ENCODE results near the gene MMEL1. TPM values are rescaled to one million over a fixed set of nuclear protein-coding genes. Genes with fewer than 3 reads are reported as not detected.
"Not testable (repeated sequence)": the region's sequence is repeated elsewhere in the genome, so short reads cannot be mapped to it uniquely, and the experiment has no call there.

Gene MMEL1
- total RNA-seq, 1 donor from 2014 or later = 3.4 TPM

GRCh38 chr1:2571348-2571747 is 61.5 kb downstream of the MMEL1 start:
- no peak overlapping the region for H3K27ac Mint-ChIP-seq
- peaks cover 14% of the 10 kb centered on the region for H3K9me3 Mint-ChIP-seq
- no peak overlapping the region for H3K4me3 Mint-ChIP-seq
- no peaks in the 10 kb centered on the region for H3K36me3 Mint-ChIP-seq
- no peak for DNase-seq (ENCODE audit: low spot score in 2 of 2, unreplicated experiment in 2 of 2)
- TF ChIP-seq CTCF (IDR thresholded peaks at IDR 0.05; ENCODE audit: unreplicated experiment) = no peak
- no peaks in the 10 kb centered on the region for H3K4me1 Mint-ChIP-seq
- H3K27me3 Mint-ChIP-seq (ENCODE audit: low read depth) = peaks cover 11% of the 10 kb centered on the region

- no peak overlapping the region for H3K4me3 Mint-ChIP-seq
- peaks cover 14% of the 10 kb centered on the region for H3K27me3 Mint-ChIP-seq (ENCODE audit: low read depth)
- no peaks in the 10 kb centered on the region for H3K4me1 Mint-ChIP-seq
- no peak for TF ChIP-seq CTCF (IDR thresholded peaks at IDR 0.05; ENCODE audit: unreplicated experiment)
- no peak for DNase-seq (ENCODE audit: low spot score in 2 of 2, unreplicated experiment in 2 of 2)
- H3K9me3 Mint-ChIP-seq = peaks cover 14% of the 10 kb centered on the region
- H3K36me3 Mint-ChIP-seq = no peaks in the 10 kb centered on the region
- no peak overlapping the region for H3K27ac Mint-ChIP-seq
Observed at GRCh38 chr1:2570332-2570731, 62.5 kb downstream of the MMEL1 start.

GRCh38 chr1:2569703-2570102 is 63.1 kb downstream of the MMEL1 start:
- H3K27me3 Mint-ChIP-seq (ENCODE audit: low read depth) = peaks cover 14% of the 10 kb centered on the region
- not testable (repeated sequence) for H3K36me3 Mint-ChIP-seq; DNase-seq (ENCODE audit: low spot score in 2 of 2, unreplicated experiment in 2 of 2); H3K4me3 Mint-ChIP-seq; H3K4me1 Mint-ChIP-seq; H3K27ac Mint-ChIP-seq
- peaks cover 14% of the 10 kb centered on the region for H3K9me3 Mint-ChIP-seq

GRCh38 chr1:2569060-2569459 is 63.8 kb downstream of the MMEL1 start:
- H3K9me3 Mint-ChIP-seq = peaks cover 13% of the 10 kb centered on the region
- H3K27ac Mint-ChIP-seq = no peak overlapping the region
- no peaks in the 10 kb centered on the region for H3K4me1 Mint-ChIP-seq
- no peak for DNase-seq (ENCODE audit: low spot score in 2 of 2, unreplicated experiment in 2 of 2)
- TF ChIP-seq CTCF (IDR thresholded peaks at IDR 0.05; ENCODE audit: unreplicated experiment) = no peak
- H3K4me3 Mint-ChIP-seq = no peak overlapping the region
- peaks cover 11% of the 10 kb centered on the region for H3K27me3 Mint-ChIP-seq (ENCODE audit: low read depth)
- no peaks in the 10 kb centered on the region for H3K36me3 Mint-ChIP-seq

GRCh38 chr1:2568187-2568816 is 64.5 kb downstream of the MMEL1 start:
- H3K9me3 Mint-ChIP-seq; DNase-seq (ENCODE audit: low spot score in 2 of 2, unreplicated experiment in 2 of 2); H3K4me3 Mint-ChIP-seq; H3K4me1 Mint-ChIP-seq; H3K27ac Mint-ChIP-seq; H3K36me3 Mint-ChIP-seq: not testable (repeated sequence)
- peaks cover 11% of the 10 kb centered on the region for H3K27me3 Mint-ChIP-seq (ENCODE audit: low read depth)

GRCh38 chr1:2567083-2567679 is 65.6 kb downstream of the MMEL1 start:
- H3K9me3 Mint-ChIP-seq = no peaks in the 10 kb centered on the region
- DNase-seq (ENCODE audit: low spot score in 2 of 2, unreplicated experiment in 2 of 2) = no peak
- H3K4me1 Mint-ChIP-seq = no peaks in the 10 kb centered on the region
- H3K27me3 Mint-ChIP-seq (ENCODE audit: low read depth) = peaks cover 6% of the 10 kb centered on the region
- TF ChIP-seq CTCF (IDR thresholded peaks at IDR 0.05; ENCODE audit: unreplicated experiment) = no peak
- no peak overlapping the region for H3K4me3 Mint-ChIP-seq
- no peaks in the 10 kb centered on the region for H3K36me3 Mint-ChIP-seq
- H3K27ac Mint-ChIP-seq = no peak overlapping the region
